SK-N-SH (cell line): ENCODE data around the gene STEAP3. TPM values are rescaled to one million over a fixed set of nuclear protein-coding genes. Genes with fewer than 3 reads are reported as not detected.

Experiments used
- CTCF ChIA-PET: fragments of 300-600, 350-600 bp; formaldehyde crosslinking; extraction: SDS; loops from one replicate; lab custom pipeline; 2021; lab: Yijun Ruan, JAX
- POLR2A ChIA-PET: fragments of 350-600 bp; sonication (Branson Sonifier 250); formaldehyde crosslinking; extraction: SDS; loops from one replicate; lab custom pipeline; 2020; ENCODE audit warnings: antibody characterized with exemption, inconsistent platforms; lab: Yijun Ruan, JAX
- DNase-seq: peaks from one replicate; pipeline ENCODE4 v3.0.0; 2012
- H2AFZ ChIP-seq: fragments of 200-600 bp; sonication (generic); 2 replicates; pipeline ENCODE4 v1.8.1; 2016; ENCODE audit warnings: antibody characterized with exemption, mild to moderate bottlenecking, low read depth
- H3F3A ChIP-seq: fragments of 200-600 bp; sonication (generic); replicated peaks from 2 replicates; pipeline ENCODE3; 2016; ENCODE audit warnings: antibody characterized with exemption, mild to moderate bottlenecking; ENCODE audit not compliant: insufficient read depth
- H3K27ac ChIP-seq, 2 experiments: fragments of 200-500 bp in 1 of 2; fragments of 200-600 bp in 1 of 2; sonication (Bioruptor generic) in 1 of 2; sonication (generic), shearing (Covaris generic) in 1 of 2; 2 replicates each; pipeline versions ENCODE4 v1.5.1 to v1.6.1; 2014 to 2016; ENCODE audit warnings: low read depth in 2 of 2, inconsistent platforms in 1 of 2, low read length in 1 of 2, mild to moderate bottlenecking in 1 of 2, mixed read lengths in 1 of 2
- H3K27me3 ChIP-seq: fragments of 200-600 bp; sonication (generic), shearing (Covaris generic); 2 replicates; pipeline ENCODE4 v1.6.1; 2016; ENCODE audit warnings: mixed run types; ENCODE audit not compliant: insufficient read depth
- H3K36me3 ChIP-seq, 2 experiments: fragments of 200-500 bp in 1 of 2; fragments of 200-600 bp in 1 of 2; sonication (Bioruptor generic) in 1 of 2; sonication (generic) in 1 of 2; replicated peaks in 1 of 2; 2 replicates each; pipeline versions ENCODE3 to v1.5.1; 2014 to 2016; ENCODE audit warnings: low read length in 1 of 2, mild to moderate bottlenecking in 1 of 2; ENCODE audit not compliant: insufficient read depth in 2 of 2, control insufficient read depth in 1 of 2
- H3K4me1 ChIP-seq, 2 experiments: fragments of 200-500 bp in 1 of 2; fragments of 200-600 bp in 1 of 2; sonication (Bioruptor generic) in 1 of 2; sonication (generic), shearing (Covaris generic) in 1 of 2; 2 replicates each; pipeline versions ENCODE4 v1.5.1 to v1.6.1; 2014 to 2016; ENCODE audit warnings: low read depth in 1 of 2, low read length in 1 of 2, mixed run types in 1 of 2; ENCODE audit not compliant: insufficient read depth in 2 of 2, control insufficient read depth in 1 of 2
- H3K4me2 ChIP-seq: fragments of 200-600 bp; sonication (generic), shearing (Covaris generic); 2 replicates; pipeline ENCODE4 v1.6.1; 2017; ENCODE audit warnings: mixed run types
- H3K4me3 ChIP-seq, 2 experiments: fragments of 200-500 bp in 1 of 2; fragments of 200-600 bp in 1 of 2; sonication (Bioruptor generic) in 1 of 2; sonication (generic), shearing (Covaris generic) in 1 of 2; 2 replicates each; pipeline versions ENCODE4 v1.5.1 to v1.8.1; 2014 to 2016; ENCODE audit warnings: low read depth in 2 of 2, inconsistent platforms in 1 of 2, low read length in 1 of 2, mild to moderate bottlenecking in 1 of 2, mixed read lengths in 1 of 2, moderate library complexity in 1 of 2
- H3K79me2 ChIP-seq: fragments of 200-600 bp; sonication (generic); 2 replicates; pipeline ENCODE4 v1.8.1; 2017; ENCODE audit warnings: mild to moderate bottlenecking; ENCODE audit not compliant: insufficient read depth
- H3K9ac ChIP-seq: fragments of 200-600 bp; sonication (generic); 2 replicates; pipeline ENCODE4 v1.6.1; 2017; ENCODE audit warnings: mixed run types
- H3K9me2 ChIP-seq: fragments of 200-600 bp; sonication (generic); 2 replicates; pipeline ENCODE4 v1.6.1; 2017; ENCODE audit warnings: mixed run types
- H3K9me3 ChIP-seq: fragments of 200-600 bp; sonication (generic); 2 replicates; pipeline ENCODE4 v1.6.1; 2017; ENCODE audit warnings: mixed run types, mild to moderate bottlenecking, moderate library complexity
- H4K20me1 ChIP-seq: fragments of 200-600 bp; sonication (generic); 2 replicates; pipeline ENCODE4 v1.6.1; 2017; ENCODE audit warnings: mild to moderate bottlenecking, mixed run types; ENCODE audit not compliant: insufficient read depth
- GABPA ChIP-seq: IDR thresholded peaks from 2 replicates; pipeline ENCODE4 v1.4.0; 2012; ENCODE audit warnings: low read depth, mild to moderate bottlenecking
- RAD21 ChIP-seq: IDR thresholded peaks from 2 replicates; pipeline ENCODE4 v1.6.1; 2012; ENCODE audit warnings: mild to moderate bottlenecking, low read length
- SMC3 ChIP-seq: IDR thresholded peaks from 2 replicates; pipeline ENCODE4 v1.6.1; 2012; ENCODE audit warnings: low read depth, low read length, improper control_type of control experiment
- TAF1 ChIP-seq: IDR thresholded peaks from 2 replicates; pipeline ENCODE4 v1.6.1; 2012; ENCODE audit warnings: low read depth, mild to moderate bottlenecking, low read length, moderate library complexity, borderline replicate concordance
- YY1 ChIP-seq: IDR thresholded peaks from 2 replicates; pipeline ENCODE4 v1.4.0; 2012; ENCODE audit warnings: low read depth, mild to moderate bottlenecking
- WGBS: methylation state at CpG from one replicate; pipeline ENCODE4 v1.1.6; 2017; ENCODE audit warnings: low lambda C conversion rate; 5-methylcytosine and 5-hydroxymethylcytosine counted together
- polyA plus RNA-seq, 3 experiments: library from polyadenylated mRNA; depleted of rRNA; stranded (reverse); fragments of >200 nt; gene quantifications; 2 replicates each; pipeline ENCODE4 v1.2.3, GENCODE V29; 2012
- TF ChIP-seq, protein P1 (sequence below): fragments of 200-600 bp; sonication (generic); IDR thresholded peaks from 2 replicates; pipeline ENCODE4 v1.6.1; 2017; ENCODE audit warnings: antibody characterized with exemption, mild to moderate bottlenecking, moderate library complexity
- TF ChIP-seq, protein P2 (sequence below): IDR thresholded peaks from 2 replicates; pipeline ENCODE4; 2012
- TF ChIP-seq, protein P3 (sequence below): IDR thresholded peaks from 2 replicates; pipeline ENCODE4 v1.6.1; 2012; ENCODE audit warnings: mild to moderate bottlenecking, low read depth, low read length, moderate library complexity

STEAP3 gene
- polyA plus RNA-seq, 1 of the 3 experiments (the other 2 are of a cell fraction): 30.6 TPM

DNA sequence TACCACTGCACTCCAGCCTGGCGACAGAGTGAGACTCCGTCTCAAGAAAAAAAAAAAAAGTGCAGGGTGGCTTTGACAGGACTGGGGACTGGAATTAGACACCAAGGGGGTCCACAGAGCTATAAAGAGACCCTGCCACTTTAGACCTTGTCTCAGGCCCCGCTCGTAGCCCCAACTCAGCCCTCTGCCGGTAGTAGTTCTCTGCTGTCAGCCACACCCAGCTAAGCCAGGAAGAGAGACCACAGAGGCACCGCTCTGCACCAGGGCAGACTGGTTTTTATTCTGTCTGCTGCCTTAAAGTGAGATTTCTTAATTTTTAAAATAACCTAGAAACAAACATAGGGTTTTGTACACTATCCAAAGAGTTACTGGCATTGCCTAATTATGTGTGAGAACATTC lies 66.0 kb downstream of the STEAP3 start:
- WGBS: 93% methylated on average over 6 of the region's 6 CpGs
- Histone ChIP-seq H3K36me3 (peaks cover 0 to 3% of the 10 kb centered on the region in 2 experiments), H3K79me2 (no peaks in the 10 kb centered on the region), H4K20me1 (no peaks in the 10 kb centered on the region), H3K27ac (no peak overlapping the region), H3K4me1 (no peaks in the 10 kb centered on the region), H3K9ac (no peak overlapping the region), H3F3A (no peaks in the 10 kb centered on the region), H2AFZ (no peak overlapping the region), H3K9me2 (no peaks in the 10 kb centered on the region), H3K9me3 (no peaks in the 10 kb centered on the region), H3K27me3 (no peaks in the 10 kb centered on the region), H3K4me3 (no peak overlapping the region), H3K4me2 (no peak overlapping the region)
- CTCF ChIA-PET: interaction anchor here (1.3 to 5.1 kb wide), 6 partner anchors 8 to 408 kb away, joined by 4 to 32 read pairs (median 8); no protein-coding TSS in a partner anchor
- TF ChIP-seq GABPA: no peak
- no peak for DNase-seq
- POLR2A ChIA-PET: no interaction called here

DNA sequence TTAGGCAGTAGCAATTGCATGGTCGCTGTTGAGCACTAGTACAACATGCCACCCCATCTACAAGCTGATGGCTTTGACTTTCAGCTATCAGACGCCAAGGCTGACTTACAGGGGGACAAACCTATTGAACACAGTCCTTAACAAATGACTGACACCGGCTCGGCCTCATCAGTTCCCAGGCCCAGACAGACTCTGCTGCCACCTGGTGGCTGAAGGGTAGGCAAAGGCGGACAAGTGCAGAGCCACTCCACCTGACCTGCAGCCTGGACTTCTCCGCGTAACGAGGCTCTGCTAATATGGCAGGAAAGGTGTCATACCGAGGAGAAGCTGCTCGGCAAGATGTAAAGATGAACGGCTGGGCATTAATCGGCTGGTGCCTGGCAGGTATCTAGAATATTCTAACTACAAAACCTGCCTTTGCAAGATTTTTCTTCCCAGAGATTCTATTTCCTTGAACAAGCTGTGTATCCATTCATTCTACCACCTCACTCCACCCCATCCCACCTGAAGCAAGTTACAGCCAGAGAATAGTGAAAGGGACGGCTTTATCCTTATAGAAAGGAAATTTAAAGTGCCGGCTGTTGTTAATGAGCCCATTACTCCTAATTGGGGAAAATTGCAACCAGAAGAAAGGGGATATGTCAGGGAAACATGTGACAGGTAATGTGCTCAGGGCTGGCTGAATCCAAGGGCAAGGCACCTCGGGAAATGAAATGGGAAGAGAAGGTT lies 67.4 kb downstream of the STEAP3 start:
- 68% methylated on average over 14 of the region's 15 CpGs for WGBS

More for the DNA sequence above, 67.4 kb downstream of the STEAP3 start:
- H3K4me3 ChIP-seq: peak overlapping the region in 1 of 2 experiments; percentile 26; a peak in 1 of 4 replicates
- POLR2A ChIA-PET: no interaction called here
- no peak overlapping the region for H2AFZ ChIP-seq
- H3K27me3 ChIP-seq: no peaks in the 10 kb centered on the region
- CTCF ChIA-PET: interaction anchor here (0.6 to 5.1 kb wide), 22 partner anchors 10 to 409 kb away, joined by 3 to 32 read pairs (median 4); partner anchors contain the start of gene STEAP3
- peak; percentile 63 for DNase-seq
- H3K4me1 ChIP-seq: no peaks in the 10 kb centered on the region
- peaks cover 0 to 3% of the 10 kb centered on the region in 2 experiments for H3K36me3 ChIP-seq
- no peaks in the 10 kb centered on the region for H3K79me2 ChIP-seq
- no peaks in the 10 kb centered on the region for H4K20me1 ChIP-seq
- TF ChIP-seq, protein P1, sequence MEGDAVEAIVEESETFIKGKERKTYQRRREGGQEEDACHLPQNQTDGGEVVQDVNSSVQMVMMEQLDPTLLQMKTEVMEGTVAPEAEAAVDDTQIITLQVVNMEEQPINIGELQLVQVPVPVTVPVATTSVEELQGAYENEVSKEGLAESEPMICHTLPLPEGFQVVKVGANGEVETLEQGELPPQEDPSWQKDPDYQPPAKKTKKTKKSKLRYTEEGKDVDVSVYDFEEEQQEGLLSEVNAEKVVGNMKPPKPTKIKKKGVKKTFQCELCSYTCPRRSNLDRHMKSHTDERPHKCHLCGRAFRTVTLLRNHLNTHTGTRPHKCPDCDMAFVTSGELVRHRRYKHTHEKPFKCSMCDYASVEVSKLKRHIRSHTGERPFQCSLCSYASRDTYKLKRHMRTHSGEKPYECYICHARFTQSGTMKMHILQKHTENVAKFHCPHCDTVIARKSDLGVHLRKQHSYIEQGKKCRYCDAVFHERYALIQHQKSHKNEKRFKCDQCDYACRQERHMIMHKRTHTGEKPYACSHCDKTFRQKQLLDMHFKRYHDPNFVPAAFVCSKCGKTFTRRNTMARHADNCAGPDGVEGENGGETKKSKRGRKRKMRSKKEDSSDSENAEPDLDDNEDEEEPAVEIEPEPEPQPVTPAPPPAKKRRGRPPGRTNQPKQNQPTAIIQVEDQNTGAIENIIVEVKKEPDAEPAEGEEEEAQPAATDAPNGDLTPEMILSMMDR: peak; percentile 59
- TF ChIP-seq, protein P2, sequence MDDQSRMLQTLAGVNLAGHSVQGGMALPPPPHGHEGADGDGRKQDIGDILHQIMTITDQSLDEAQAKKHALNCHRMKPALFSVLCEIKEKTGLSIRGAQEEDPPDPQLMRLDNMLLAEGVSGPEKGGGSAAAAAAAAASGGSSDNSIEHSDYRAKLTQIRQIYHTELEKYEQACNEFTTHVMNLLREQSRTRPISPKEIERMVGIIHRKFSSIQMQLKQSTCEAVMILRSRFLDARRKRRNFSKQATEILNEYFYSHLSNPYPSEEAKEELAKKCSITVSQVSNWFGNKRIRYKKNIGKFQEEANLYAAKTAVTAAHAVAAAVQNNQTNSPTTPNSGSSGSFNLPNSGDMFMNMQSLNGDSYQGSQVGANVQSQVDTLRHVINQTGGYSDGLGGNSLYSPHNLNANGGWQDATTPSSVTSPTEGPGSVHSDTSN: peak; percentile 9; the same call in 1 of the 2 replicates
- no peak for TF ChIP-seq YY1
- TF ChIP-seq, protein P3, sequence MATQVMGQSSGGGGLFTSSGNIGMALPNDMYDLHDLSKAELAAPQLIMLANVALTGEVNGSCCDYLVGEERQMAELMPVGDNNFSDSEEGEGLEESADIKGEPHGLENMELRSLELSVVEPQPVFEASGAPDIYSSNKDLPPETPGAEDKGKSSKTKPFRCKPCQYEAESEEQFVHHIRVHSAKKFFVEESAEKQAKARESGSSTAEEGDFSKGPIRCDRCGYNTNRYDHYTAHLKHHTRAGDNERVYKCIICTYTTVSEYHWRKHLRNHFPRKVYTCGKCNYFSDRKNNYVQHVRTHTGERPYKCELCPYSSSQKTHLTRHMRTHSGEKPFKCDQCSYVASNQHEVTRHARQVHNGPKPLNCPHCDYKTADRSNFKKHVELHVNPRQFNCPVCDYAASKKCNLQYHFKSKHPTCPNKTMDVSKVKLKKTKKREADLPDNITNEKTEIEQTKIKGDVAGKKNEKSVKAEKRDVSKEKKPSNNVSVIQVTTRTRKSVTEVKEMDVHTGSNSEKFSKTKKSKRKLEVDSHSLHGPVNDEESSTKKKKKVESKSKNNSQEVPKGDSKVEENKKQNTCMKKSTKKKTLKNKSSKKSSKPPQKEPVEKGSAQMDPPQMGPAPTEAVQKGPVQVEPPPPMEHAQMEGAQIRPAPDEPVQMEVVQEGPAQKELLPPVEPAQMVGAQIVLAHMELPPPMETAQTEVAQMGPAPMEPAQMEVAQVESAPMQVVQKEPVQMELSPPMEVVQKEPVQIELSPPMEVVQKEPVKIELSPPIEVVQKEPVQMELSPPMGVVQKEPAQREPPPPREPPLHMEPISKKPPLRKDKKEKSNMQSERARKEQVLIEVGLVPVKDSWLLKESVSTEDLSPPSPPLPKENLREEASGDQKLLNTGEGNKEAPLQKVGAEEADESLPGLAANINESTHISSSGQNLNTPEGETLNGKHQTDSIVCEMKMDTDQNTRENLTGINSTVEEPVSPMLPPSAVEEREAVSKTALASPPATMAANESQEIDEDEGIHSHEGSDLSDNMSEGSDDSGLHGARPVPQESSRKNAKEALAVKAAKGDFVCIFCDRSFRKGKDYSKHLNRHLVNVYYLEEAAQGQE: no peak
- no peak for TF ChIP-seq TAF1
- TF ChIP-seq RAD21: peak; percentile 72
- peak; percentile 72 for TF ChIP-seq SMC3
- no peaks in the 10 kb centered on the region for H3F3A ChIP-seq
- H3K27ac ChIP-seq: no peak overlapping the region
- H3K9ac ChIP-seq: no peak overlapping the region
- no peaks in the 10 kb centered on the region for H3K9me2 ChIP-seq
- H3K9me3 ChIP-seq: no peaks in the 10 kb centered on the region
- H3K4me2 ChIP-seq: no peak overlapping the region
